Measurements from ENCODE around the gene TULP4.

DNA sequence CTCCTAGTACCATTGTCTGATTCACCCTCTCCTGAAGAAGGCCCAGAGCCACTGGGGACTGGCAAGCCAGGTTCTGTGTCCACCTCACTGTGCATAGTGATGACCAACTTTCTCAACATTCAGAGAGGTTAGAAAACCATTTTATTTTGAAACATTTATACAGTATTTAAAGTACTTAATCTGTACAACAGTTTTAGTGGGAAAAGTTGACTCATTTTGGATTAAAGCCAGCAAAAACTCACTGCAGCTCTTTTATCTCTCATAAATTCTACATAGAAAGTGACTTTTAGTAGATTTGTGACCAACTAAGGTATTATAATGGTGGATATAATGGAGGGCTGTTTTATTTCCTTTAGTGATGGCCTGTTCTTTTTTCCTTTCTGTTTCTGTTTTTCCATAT, 9.7 kb downstream of the TULP4 start:
- TF ChIP-seq, protein P1, sequence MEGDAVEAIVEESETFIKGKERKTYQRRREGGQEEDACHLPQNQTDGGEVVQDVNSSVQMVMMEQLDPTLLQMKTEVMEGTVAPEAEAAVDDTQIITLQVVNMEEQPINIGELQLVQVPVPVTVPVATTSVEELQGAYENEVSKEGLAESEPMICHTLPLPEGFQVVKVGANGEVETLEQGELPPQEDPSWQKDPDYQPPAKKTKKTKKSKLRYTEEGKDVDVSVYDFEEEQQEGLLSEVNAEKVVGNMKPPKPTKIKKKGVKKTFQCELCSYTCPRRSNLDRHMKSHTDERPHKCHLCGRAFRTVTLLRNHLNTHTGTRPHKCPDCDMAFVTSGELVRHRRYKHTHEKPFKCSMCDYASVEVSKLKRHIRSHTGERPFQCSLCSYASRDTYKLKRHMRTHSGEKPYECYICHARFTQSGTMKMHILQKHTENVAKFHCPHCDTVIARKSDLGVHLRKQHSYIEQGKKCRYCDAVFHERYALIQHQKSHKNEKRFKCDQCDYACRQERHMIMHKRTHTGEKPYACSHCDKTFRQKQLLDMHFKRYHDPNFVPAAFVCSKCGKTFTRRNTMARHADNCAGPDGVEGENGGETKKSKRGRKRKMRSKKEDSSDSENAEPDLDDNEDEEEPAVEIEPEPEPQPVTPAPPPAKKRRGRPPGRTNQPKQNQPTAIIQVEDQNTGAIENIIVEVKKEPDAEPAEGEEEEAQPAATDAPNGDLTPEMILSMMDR (conservative IDR thresholded peaks at IDR 0.05 in 1 of 2, IDR thresholded peaks at IDR 0.05 in 1 of 2; ENCODE audit: low read depth in 1 of 2, low read length in 2 of 2), result no peak
- TF ChIP-seq EZH2 (IDR thresholded peaks at IDR 0.05; ENCODE audit: low read length, missing control alignments), result no peak

All from fibroblast of lung (primary cell).